ENCODE results near the gene DEXI. TPM values are rescaled to one million over a fixed set of nuclear protein-coding genes. Genes with fewer than 3 reads are reported as not detected.

Gene DEXI
- total RNA-seq, 4 donors from 2014 or later = 38.3 to 73.8 (median 56.1) TPM

GRCh38 chr16:10921536-10922327 lies 20.5 kb downstream of the DEXI start:
- TF ChIP-seq, protein P1, sequence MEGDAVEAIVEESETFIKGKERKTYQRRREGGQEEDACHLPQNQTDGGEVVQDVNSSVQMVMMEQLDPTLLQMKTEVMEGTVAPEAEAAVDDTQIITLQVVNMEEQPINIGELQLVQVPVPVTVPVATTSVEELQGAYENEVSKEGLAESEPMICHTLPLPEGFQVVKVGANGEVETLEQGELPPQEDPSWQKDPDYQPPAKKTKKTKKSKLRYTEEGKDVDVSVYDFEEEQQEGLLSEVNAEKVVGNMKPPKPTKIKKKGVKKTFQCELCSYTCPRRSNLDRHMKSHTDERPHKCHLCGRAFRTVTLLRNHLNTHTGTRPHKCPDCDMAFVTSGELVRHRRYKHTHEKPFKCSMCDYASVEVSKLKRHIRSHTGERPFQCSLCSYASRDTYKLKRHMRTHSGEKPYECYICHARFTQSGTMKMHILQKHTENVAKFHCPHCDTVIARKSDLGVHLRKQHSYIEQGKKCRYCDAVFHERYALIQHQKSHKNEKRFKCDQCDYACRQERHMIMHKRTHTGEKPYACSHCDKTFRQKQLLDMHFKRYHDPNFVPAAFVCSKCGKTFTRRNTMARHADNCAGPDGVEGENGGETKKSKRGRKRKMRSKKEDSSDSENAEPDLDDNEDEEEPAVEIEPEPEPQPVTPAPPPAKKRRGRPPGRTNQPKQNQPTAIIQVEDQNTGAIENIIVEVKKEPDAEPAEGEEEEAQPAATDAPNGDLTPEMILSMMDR (IDR thresholded peaks at IDR 0.05; ENCODE audit: low read depth) = no peak

DNA sequence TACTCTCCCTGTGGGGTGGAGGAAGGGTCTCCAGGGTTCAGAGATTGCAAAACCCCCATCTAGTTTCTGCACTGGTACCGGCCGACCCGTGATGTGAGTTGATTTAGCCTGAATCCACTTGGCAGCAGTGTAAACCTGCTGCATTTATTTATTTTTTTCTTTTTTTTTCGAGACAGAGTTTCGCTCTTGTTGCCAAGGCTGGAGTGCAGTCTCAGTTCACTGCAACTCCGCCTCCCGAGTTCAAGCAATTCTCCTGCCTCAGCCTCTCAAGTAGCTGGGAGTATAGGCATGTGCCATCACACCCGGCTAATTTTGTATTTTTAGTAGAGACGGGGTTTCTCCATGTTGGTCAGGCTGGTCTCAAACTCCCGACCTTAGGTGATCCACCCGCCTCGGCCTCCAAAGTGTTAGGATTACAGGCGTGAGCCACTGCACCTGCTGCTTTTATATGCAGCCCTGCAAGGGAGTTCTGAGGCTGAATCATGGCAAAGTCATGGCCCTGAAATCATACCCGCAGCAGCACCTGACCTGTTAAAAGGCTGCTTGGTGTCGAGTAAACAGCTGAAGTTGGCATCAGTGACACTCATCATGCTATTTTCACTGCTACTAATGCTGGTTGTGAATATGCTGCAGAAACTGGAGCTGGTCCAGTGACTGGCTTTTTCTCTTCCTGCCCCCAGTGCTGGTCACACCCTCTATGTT lies 21.4 kb downstream of the DEXI start:
- TF ChIP-seq, protein P1 (IDR thresholded peaks at IDR 0.05; ENCODE audit: low read depth) = no peak

DNA sequence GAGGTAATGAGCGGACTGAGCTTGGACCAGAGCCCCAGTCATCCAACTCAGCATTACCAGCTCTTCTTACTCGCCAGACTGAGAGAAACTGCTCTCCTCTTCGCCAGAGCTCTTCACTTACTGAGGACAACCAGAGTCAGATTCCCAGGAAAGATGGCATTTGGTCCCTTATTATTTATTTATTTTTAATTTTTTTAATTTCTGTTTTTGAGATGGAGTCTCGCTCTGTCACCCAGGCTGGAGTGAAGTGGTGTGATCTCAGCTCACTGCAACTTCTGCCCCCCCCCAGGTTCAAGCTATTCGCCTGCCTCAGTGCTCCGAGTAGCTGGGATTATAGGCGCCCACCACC lies 23.3 kb downstream of the DEXI start:
- TF ChIP-seq, protein P1 (IDR thresholded peaks at IDR 0.05; ENCODE audit: low read depth) = no peak

DNA sequence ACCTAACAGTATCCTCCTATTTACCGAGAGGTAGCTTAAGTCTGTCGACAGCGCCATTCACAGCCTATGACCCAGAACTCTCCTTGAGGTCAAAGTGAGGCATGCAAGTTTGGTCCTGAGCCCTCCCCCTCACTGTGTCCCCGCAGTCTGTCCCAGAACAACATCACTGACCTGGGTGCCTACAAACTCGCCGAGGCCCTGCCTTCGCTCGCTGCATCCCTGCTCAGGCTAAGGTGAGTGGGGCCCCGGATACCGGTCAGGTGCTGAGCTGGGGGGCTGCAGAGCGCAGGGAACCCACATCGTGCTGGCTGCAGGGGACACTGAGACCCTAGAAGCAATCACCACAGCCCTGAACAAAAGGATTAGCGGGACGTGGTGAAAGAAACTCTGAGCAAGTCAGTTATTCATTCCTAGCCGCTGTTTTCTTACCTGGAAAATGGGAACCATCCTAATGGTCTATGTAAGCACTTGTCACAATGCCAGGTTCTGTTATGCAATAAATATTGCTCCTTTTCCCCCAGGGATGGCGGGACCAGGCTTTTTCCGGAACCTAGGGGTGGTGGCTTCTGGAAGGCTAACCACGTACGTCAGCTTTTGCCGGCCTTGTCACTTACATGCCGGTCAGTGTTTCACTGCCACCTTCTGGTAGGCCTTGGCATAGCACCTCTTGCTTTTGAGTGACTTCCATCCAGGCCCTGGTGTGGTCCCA lies 23.8 kb downstream of the DEXI start:
- TF ChIP-seq, protein P1 (IDR thresholded peaks at IDR 0.05; ENCODE audit: low read depth) = no peak

- TF ChIP-seq, protein P1 (IDR thresholded peaks at IDR 0.05; ENCODE audit: low read depth) = no peak
Measured at GRCh38 chr16:10916534-10916933, 25.7 kb downstream of the DEXI start.

GRCh38 chr16:10911267-10911666 lies 31.0 kb downstream of the DEXI start:
- TF ChIP-seq, protein P1 (IDR thresholded peaks at IDR 0.05; ENCODE audit: low read depth) = no peak

GRCh38 chr16:10907757-10908045 lies 34.6 kb downstream of the DEXI start:
- TF ChIP-seq, protein P1 (IDR thresholded peaks at IDR 0.05; ENCODE audit: low read depth) = no peak
